CD14-positive monocyte (primary cell): Measurements from ENCODE around the gene PCARE. TPM values are rescaled to one million over a fixed set of nuclear protein-coding genes. Genes with fewer than 3 reads are reported as not detected.
A peak's percentile ranks its signal among the peaks of the same experiment; 100 is the strongest.

Source experiments
- DNase-seq, 3 donors: peaks; one replicate each; pipeline ENCODE4 v3.0.0-alpha.2; 2011 to 2022
- H2AFZ ChIP-seq: 2 replicates; pipeline ENCODE4 v1.6.0; 2012; ENCODE audit warnings: mild to moderate bottlenecking, low read depth, low read length, inconsistent platforms; ENCODE audit not compliant: insufficient read depth, poor library complexity, severe bottlenecking
- H3K27ac ChIP-seq, 2 donors: 1 replicate in 1 of 2; 2 replicates in 1 of 2; pipeline ENCODE4 v1.5.1; 2012 to 2013; ENCODE audit warnings: low read length in 2 of 2, control low read depth in 1 of 2, inconsistent platforms in 1 of 2, low read depth in 1 of 2, mild to moderate bottlenecking in 1 of 2
- H3K27me3 ChIP-seq, 2 donors: one replicate each; pipeline versions ENCODE4 v1.6.0 to v1.6.1; 2011 to 2013; ENCODE audit warnings: low read length in 2 of 2; ENCODE audit not compliant: control insufficient read depth in 2 of 2, insufficient read depth in 2 of 2
- H3K36me3 ChIP-seq, 2 donors: replicated peaks in 1 of 2; 1 replicate in 1 of 2; 2 replicates in 1 of 2; pipeline versions ENCODE4 v1.5.1 to v1.6.1; 2012 to 2013; ENCODE audit warnings: low read length in 2 of 2, control low read depth in 1 of 2, inconsistent platforms in 1 of 2, mild to moderate bottlenecking in 1 of 2; ENCODE audit not compliant: insufficient read depth in 2 of 2, control insufficient read depth in 1 of 2
- H3K4me1 ChIP-seq, 2 donors: 1 replicate in 1 of 2; 2 replicates in 1 of 2; pipeline versions ENCODE4 v1.5.1 to v1.6.1; 2012 to 2013; ENCODE audit warnings: low read length in 2 of 2, control low read depth in 1 of 2, inconsistent platforms in 1 of 2, mild to moderate bottlenecking in 1 of 2, moderate library complexity in 1 of 2; ENCODE audit not compliant: insufficient read depth in 2 of 2, control insufficient read depth in 1 of 2
- H3K4me2 ChIP-seq: replicated peaks from 2 replicates; pipeline ENCODE3; 2012; ENCODE audit warnings: low read length, moderate library complexity, mild to moderate bottlenecking; ENCODE audit not compliant: poor library complexity, severe bottlenecking; ENCODE audit errors: extremely low read depth
- H3K4me3 ChIP-seq, 3 experiments: fragments of 200-600 bp in 1 of 3; sonication (generic) in 1 of 3; replicated peaks in 1 of 3; 1 replicate in 2 of 3; 2 replicates in 1 of 3; pipeline ENCODE4 v1.5.1; 2011 to 2013; ENCODE audit warnings: low read length in 3 of 3, mild to moderate bottlenecking in 3 of 3, control low read depth in 2 of 3, low read depth in 2 of 3, inconsistent platforms in 1 of 3, moderate library complexity in 1 of 3
- H3K79me2 ChIP-seq: 2 replicates; pipeline ENCODE4 v1.6.0; 2012; ENCODE audit warnings: mild to moderate bottlenecking, control low read depth, inconsistent platforms, low read length, moderate library complexity; ENCODE audit not compliant: insufficient read depth
- H3K9ac ChIP-seq: 2 replicates; pipeline ENCODE4 v1.6.0; 2017; ENCODE audit warnings: low read length, mild to moderate bottlenecking; ENCODE audit not compliant: insufficient read depth, poor library complexity, severe bottlenecking
- H3K9me3 ChIP-seq, 2 donors: replicated peaks in 1 of 2; 1 replicate in 1 of 2; 2 replicates in 1 of 2; pipeline versions ENCODE4 v1.5.1 to v1.6.1; 2012 to 2013; ENCODE audit warnings: low read length in 2 of 2, control low read depth in 1 of 2; ENCODE audit not compliant: control insufficient read depth in 1 of 2, insufficient read depth in 1 of 2
- H4K20me1 ChIP-seq: 2 replicates; pipeline ENCODE4 v1.6.0; 2012; ENCODE audit warnings: mild to moderate bottlenecking, low read length, control low read depth, moderate library complexity; ENCODE audit not compliant: insufficient read depth
- H3K27ac Mint-ChIP-seq, 7 donors: one replicate each; pipeline ENCODE4 v1.8.0; 2020; ENCODE audit warnings: mild to moderate bottlenecking in 7 of 7, mixed read lengths in 7 of 7, moderate library complexity in 6 of 7, inconsistent platforms in 2 of 7
- H3K27me3 Mint-ChIP-seq, 3 donors: one replicate each; pipeline ENCODE4 v1.8.0; 2021 to 2022; ENCODE audit warnings: low read depth in 3 of 3, mild to moderate bottlenecking in 3 of 3, mixed read lengths in 3 of 3, moderate library complexity in 3 of 3, inconsistent platforms in 1 of 3
- H3K36me3 Mint-ChIP-seq, 2 donors: one replicate each; pipeline ENCODE4 v1.8.0; 2020; ENCODE audit warnings: mixed read lengths in 2 of 2, inconsistent platforms in 1 of 2, mild to moderate bottlenecking in 1 of 2
- H3K4me1 Mint-ChIP-seq: one replicate; pipeline ENCODE4 v1.8.0; 2020; ENCODE audit warnings: mild to moderate bottlenecking, mixed read lengths
- H3K4me3 Mint-ChIP-seq, 2 donors: one replicate each; pipeline ENCODE4 v1.8.0; 2020; ENCODE audit warnings: mild to moderate bottlenecking in 2 of 2, mixed read lengths in 2 of 2, moderate library complexity in 1 of 2
- H3K9me3 Mint-ChIP-seq, 7 donors: one replicate each; pipeline ENCODE4 v1.8.0; 2020 to 2022; ENCODE audit warnings: mixed read lengths in 7 of 7, mild to moderate bottlenecking in 6 of 7, moderate library complexity in 6 of 7, inconsistent platforms in 2 of 7
- CTCF ChIP-seq: fragments of 200-600 bp; IDR thresholded peaks from one replicate; pipeline ENCODE4 v1.8.0; 2022; ENCODE audit warnings: antibody characterized with exemption, mild to moderate bottlenecking
- WGBS: methylation state at CpG from one replicate; pipeline ENCODE4 v1.1.5; 2013; ENCODE audit warnings: missing lambda C conversion rate; ENCODE audit not compliant: insufficient coverage; 5-methylcytosine and 5-hydroxymethylcytosine counted together
- intact Hi-C, 2 donors: fragments of 100-400 bp; cut with micrococcal nuclease; formaldehyde crosslinking; loops; one replicate each; pipeline versions ENCODE4 v1.15.0 to v1.15.1; 2023
- polyA plus RNA-seq, 3 donors: library from polyadenylated mRNA; depleted of rRNA in 1 of 3; unstranded in 2 of 3; stranded (reverse) in 1 of 3; fragments of 300-500 nt in 2 of 3; fragments of >200 nt in 1 of 3; fragmentation: Illumina TruSeq in 2 of 3; gene quantifications; 1 replicate in 2 of 3; 2 replicates in 1 of 3; pipeline ENCODE4 v1.2.3, GENCODE V29; 2012 to 2021

PCARE gene
- polyA plus RNA-seq, 3 donors, result not detected

GRCh38 chr2:29100564-29100963 is 26.2 kb upstream of the PCARE start:
- no peak overlapping the region for H3K27ac ChIP-seq
- H3K4me3 Mint-ChIP-seq, result no peak overlapping the region
- TF ChIP-seq CTCF, result no peak
- H3K36me3 Mint-ChIP-seq, result no peaks in the 10 kb centered on the region
- peak overlapping the region in 1 of 7 donors; percentile 76 for H3K27ac Mint-ChIP-seq
- DNase-seq, result no peak
- WGBS, result 100% methylated on average over 1 of the region's 1 CpG
- no peaks in the 10 kb centered on the region for H3K9me3 Mint-ChIP-seq
- H3K27me3 Mint-ChIP-seq, result peaks cover 3 to 4% (median 4%) of the 10 kb centered on the region in 3 donors
- no peaks in the 10 kb centered on the region for H3K4me1 ChIP-seq
- no peak overlapping the region for H2AFZ ChIP-seq
- H3K9me3 ChIP-seq, result no peaks in the 10 kb centered on the region
- H3K27me3 ChIP-seq, result no peaks in the 10 kb centered on the region
- no peak overlapping the region for H3K4me2 ChIP-seq
- no peaks in the 10 kb centered on the region for H4K20me1 ChIP-seq
- H3K79me2 ChIP-seq, result no peaks in the 10 kb centered on the region
- no peak overlapping the region for H3K4me3 ChIP-seq
- no peaks in the 10 kb centered on the region for H3K36me3 ChIP-seq
- no peak overlapping the region for H3K9ac ChIP-seq
- intact Hi-C loops, result no loop called here
- H3K4me1 Mint-ChIP-seq, result no peaks in the 10 kb centered on the region

GRCh38 chr2:29097569-29097968 is 23.2 kb upstream of the PCARE start:
- Histone ChIP-seq H3K27ac (no peak overlapping the region), H4K20me1 (no peaks in the 10 kb centered on the region), H3K9ac (no peak overlapping the region), H3K4me1 (no peaks in the 10 kb centered on the region), H3K36me3 (no peaks in the 10 kb centered on the region), H2AFZ (no peak overlapping the region), H3K9me3 (no peaks in the 10 kb centered on the region), H3K4me2 (no peak overlapping the region), H3K79me2 (no peaks in the 10 kb centered on the region), H3K4me3 (no peak overlapping the region), H3K27me3 (no peaks in the 10 kb centered on the region)
- Mint-ChIP-seq H3K9me3 (peaks cover 0 to 1% (median 0%) of the 10 kb centered on the region in 7 donors), H3K27me3 (peaks cover 4 to 9% (median 4%) of the 10 kb centered on the region in 3 donors), H3K27ac (no peak overlapping the region), H3K4me1 (no peaks in the 10 kb centered on the region), H3K4me3 (no peak overlapping the region), H3K36me3 (no peaks in the 10 kb centered on the region)
- no peak for TF ChIP-seq CTCF
- no peak for DNase-seq
- intact Hi-C loops, result no loop called here
- no CpG with 5 or more reads among the region's 6 CpGs for WGBS
